Measurements from ENCODE around the gene CYP2J2.

DNA sequence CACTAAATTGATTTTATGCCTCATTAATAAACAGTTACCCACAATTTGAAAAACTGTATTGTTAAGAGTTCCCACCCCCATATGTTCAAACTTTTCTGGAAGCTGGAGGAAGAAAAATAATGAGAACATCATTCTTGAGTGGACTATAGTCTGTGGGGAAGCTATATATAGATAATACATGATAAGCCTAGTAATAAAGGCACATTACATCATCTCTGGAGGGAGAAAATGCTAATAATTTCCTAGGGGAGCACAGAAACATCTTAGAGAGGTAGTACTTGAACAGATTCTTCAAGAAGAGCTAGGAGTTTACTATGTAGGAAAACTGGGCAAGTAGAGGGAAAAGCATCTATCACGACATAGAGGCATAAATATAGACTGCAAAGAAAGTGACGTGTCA, 19.6 kb downstream of the CYP2J2 start:
- TF ChIP-seq, protein P1, sequence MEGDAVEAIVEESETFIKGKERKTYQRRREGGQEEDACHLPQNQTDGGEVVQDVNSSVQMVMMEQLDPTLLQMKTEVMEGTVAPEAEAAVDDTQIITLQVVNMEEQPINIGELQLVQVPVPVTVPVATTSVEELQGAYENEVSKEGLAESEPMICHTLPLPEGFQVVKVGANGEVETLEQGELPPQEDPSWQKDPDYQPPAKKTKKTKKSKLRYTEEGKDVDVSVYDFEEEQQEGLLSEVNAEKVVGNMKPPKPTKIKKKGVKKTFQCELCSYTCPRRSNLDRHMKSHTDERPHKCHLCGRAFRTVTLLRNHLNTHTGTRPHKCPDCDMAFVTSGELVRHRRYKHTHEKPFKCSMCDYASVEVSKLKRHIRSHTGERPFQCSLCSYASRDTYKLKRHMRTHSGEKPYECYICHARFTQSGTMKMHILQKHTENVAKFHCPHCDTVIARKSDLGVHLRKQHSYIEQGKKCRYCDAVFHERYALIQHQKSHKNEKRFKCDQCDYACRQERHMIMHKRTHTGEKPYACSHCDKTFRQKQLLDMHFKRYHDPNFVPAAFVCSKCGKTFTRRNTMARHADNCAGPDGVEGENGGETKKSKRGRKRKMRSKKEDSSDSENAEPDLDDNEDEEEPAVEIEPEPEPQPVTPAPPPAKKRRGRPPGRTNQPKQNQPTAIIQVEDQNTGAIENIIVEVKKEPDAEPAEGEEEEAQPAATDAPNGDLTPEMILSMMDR (IDR thresholded peaks at IDR 0.05), result no peak
- TF ChIP-seq ZFX (IDR thresholded peaks at IDR 0.05; ENCODE audit: borderline replicate concordance), result no peak
